Heart left ventricle (tissue), 13 donors: ENCODE results near the gene LSM2.

Experiments
- CTCF ChIP-seq, 12 donors: fragments of 200-600 bp; sonication (generic) in 4 of 12; IDR thresholded peaks; one replicate each; pipeline versions ENCODE4 v1.5.0 to v1.8.0; 2018 to 2022; ENCODE audit warnings: antibody characterized with exemption in 12 of 12, mild to moderate bottlenecking in 5 of 12
- POLR2A ChIP-seq, 2 donors: fragments of 450-650 bp; IDR thresholded peaks; one replicate each; pipeline ENCODE4 v1.6.1; 2017; ENCODE audit warnings: antibody characterized with exemption in 2 of 2, mild to moderate bottlenecking in 2 of 2, moderate library complexity in 2 of 2
- donor health status: ischemic (EF 13 %, LVEDD 7.1; RV severe dilation, severe dysfunction).
- donor health status: DM: no; HTN: yes; CAD: no.
- donor health status: DM: no; HTN: no; CAD: no.
- donor health status: ischemic (EF 25% LVEDD 6.9; RV normal size, moderate dysfunction).
- donor health status: ischemic (EF 25% LVEDD 5.7; RV mildly dilated, moderate dysfunction).
- donor health status: ischemic (EF 35%, LVEDD 5.7; RV mildly dilated, moderate dysfunction).
- donor health status: nonischemic (EF 11% LVEDD 7.7; RV severe dilation, severe dysfunction).
- donor health status: DM: yes; HTN: yes; CAD: no.
- donor health status: PGD.
- donor health status: ischemic (EF 29% LVEDD 5.4; RV normal size, mild dysfunction).
- donor health status: nonischemic (EF 23%, LVEDD 6.1; RV moderate dilation, normal function).

DNA sequence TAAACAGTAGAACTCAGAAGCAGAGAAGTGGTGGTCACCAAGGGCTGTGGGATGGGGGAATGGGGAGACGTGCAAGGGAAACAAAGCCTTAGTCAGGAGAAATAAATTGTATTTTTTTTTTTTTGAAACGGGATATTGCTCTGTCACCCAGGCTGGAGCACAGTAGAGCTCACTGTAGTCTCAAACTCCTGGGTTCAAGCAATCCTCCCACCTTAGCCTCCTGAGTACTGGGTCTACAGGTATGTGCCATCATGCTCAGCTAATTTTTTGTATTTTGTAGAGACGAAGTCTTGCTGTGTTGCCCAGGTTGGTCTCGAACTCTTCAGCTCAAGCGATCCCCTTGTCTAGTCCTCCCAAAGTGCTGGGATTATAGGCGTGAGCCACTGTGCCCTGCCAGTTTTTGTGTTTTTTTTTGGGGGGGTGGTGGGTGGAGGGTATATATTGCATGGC lies 24.1 kb upstream of the LSM2 start:
- TF ChIP-seq CTCF (IDR thresholded peaks at IDR 0.05) (no peak), POLR2A (IDR thresholded peaks at IDR 0.05) (no peak)
